ENCODE measurements around the gene RIMKLA. TPM values are rescaled to one million over a fixed set of nuclear protein-coding genes. Genes with fewer than 3 reads are reported as not detected.

Gene RIMKLA
- total RNA-seq, 1 donor from 2014 or later: 0.10 TPM

- H3K27ac Mint-ChIP-seq (ENCODE audit: unreplicated experiment): no peak overlapping the region
Observed at GRCh38 chr1:42431514-42431913, 50.9 kb downstream of the RIMKLA start.

GRCh38 chr1:42432714-42433113 lies 52.1 kb downstream of the RIMKLA start:
- TF ChIP-seq CTCF (IDR thresholded peaks at IDR 0.05; ENCODE audit: unreplicated experiment): no peak
- H3K4me3 Mint-ChIP-seq (ENCODE audit: unreplicated experiment): no peak overlapping the region
- peaks cover 31% of the 10 kb centered on the region for H3K4me1 Mint-ChIP-seq (ENCODE audit: unreplicated experiment)
- no peaks in the 10 kb centered on the region for H3K9me3 Mint-ChIP-seq (ENCODE audit: unreplicated experiment)
- H3K36me3 Mint-ChIP-seq (ENCODE audit: low read depth, unreplicated experiment): no peaks in the 10 kb centered on the region
- no peak for DNase-seq (ENCODE audit: low spot score)
- H3K27ac Mint-ChIP-seq (ENCODE audit: unreplicated experiment): no peak overlapping the region
- no peaks in the 10 kb centered on the region for H3K27me3 Mint-ChIP-seq (ENCODE audit: unreplicated experiment)

More at GRCh38 chr1:42431514-42431913, 50.9 kb downstream of the RIMKLA start:
- H3K4me3 Mint-ChIP-seq (ENCODE audit: unreplicated experiment): no peak overlapping the region
- H3K27me3 Mint-ChIP-seq (ENCODE audit: unreplicated experiment): no peaks in the 10 kb centered on the region
- DNase-seq (ENCODE audit: low spot score): no peak
- TF ChIP-seq CTCF (IDR thresholded peaks at IDR 0.05; ENCODE audit: unreplicated experiment): no peak
- H3K4me1 Mint-ChIP-seq (ENCODE audit: unreplicated experiment): peaks cover 30% of the 10 kb centered on the region
- H3K36me3 Mint-ChIP-seq (ENCODE audit: low read depth, unreplicated experiment): no peaks in the 10 kb centered on the region
- H3K9me3 Mint-ChIP-seq (ENCODE audit: unreplicated experiment): no peaks in the 10 kb centered on the region

GRCh38 chr1:42433369-42433768 lies 52.8 kb downstream of the RIMKLA start:
- DNase-seq (ENCODE audit: low spot score): no peak
- no peaks in the 10 kb centered on the region for H3K36me3 Mint-ChIP-seq (ENCODE audit: low read depth, unreplicated experiment)
- no peaks in the 10 kb centered on the region for H3K27me3 Mint-ChIP-seq (ENCODE audit: unreplicated experiment)
- TF ChIP-seq CTCF (IDR thresholded peaks at IDR 0.05; ENCODE audit: unreplicated experiment): no peak
- no peak overlapping the region for H3K4me3 Mint-ChIP-seq (ENCODE audit: unreplicated experiment)
- peaks cover 31% of the 10 kb centered on the region for H3K4me1 Mint-ChIP-seq (ENCODE audit: unreplicated experiment)
- no peaks in the 10 kb centered on the region for H3K9me3 Mint-ChIP-seq (ENCODE audit: unreplicated experiment)
- H3K27ac Mint-ChIP-seq (ENCODE audit: unreplicated experiment): no peak overlapping the region

GRCh38 chr1:42434340-42434739 lies 53.7 kb downstream of the RIMKLA start:
- H3K4me3 Mint-ChIP-seq (ENCODE audit: unreplicated experiment): no peak overlapping the region
- no peaks in the 10 kb centered on the region for H3K27me3 Mint-ChIP-seq (ENCODE audit: unreplicated experiment)
- no peaks in the 10 kb centered on the region for H3K9me3 Mint-ChIP-seq (ENCODE audit: unreplicated experiment)
- no peak overlapping the region for H3K27ac Mint-ChIP-seq (ENCODE audit: unreplicated experiment)
- H3K4me1 Mint-ChIP-seq (ENCODE audit: unreplicated experiment): peaks cover 27% of the 10 kb centered on the region
- no peak for DNase-seq (ENCODE audit: low spot score)
- TF ChIP-seq CTCF (IDR thresholded peaks at IDR 0.05; ENCODE audit: unreplicated experiment): no peak
- H3K36me3 Mint-ChIP-seq (ENCODE audit: low read depth, unreplicated experiment): no peaks in the 10 kb centered on the region

GRCh38 chr1:42439940-42440339 lies 59.3 kb downstream of the RIMKLA start:
- no peak for TF ChIP-seq CTCF (IDR thresholded peaks at IDR 0.05; ENCODE audit: unreplicated experiment)
- no peaks in the 10 kb centered on the region for H3K36me3 Mint-ChIP-seq (ENCODE audit: low read depth, unreplicated experiment)
- H3K27me3 Mint-ChIP-seq (ENCODE audit: unreplicated experiment): peaks cover 2% of the 10 kb centered on the region
- peaks cover 7% of the 10 kb centered on the region for H3K4me1 Mint-ChIP-seq (ENCODE audit: unreplicated experiment)
- H3K27ac Mint-ChIP-seq (ENCODE audit: unreplicated experiment): no peak overlapping the region
- no peak overlapping the region for H3K4me3 Mint-ChIP-seq (ENCODE audit: unreplicated experiment)
- DNase-seq (ENCODE audit: low spot score): no peak
- H3K9me3 Mint-ChIP-seq (ENCODE audit: unreplicated experiment): no peaks in the 10 kb centered on the region

Measured in endothelial cell (in vitro differentiated cells).